Stomach smooth muscle (tissue), 2 donors: Measurements from ENCODE around the gene STON2.
"Not testable (repeated sequence)": the region's sequence is repeated elsewhere in the genome, so short reads cannot be mapped to it uniquely, and the experiment has no call there.

Source experiments
- H3K27ac ChIP-seq: one replicate; pipeline ENCODE4 v1.7.0; 2013; ENCODE audit warnings: mild to moderate bottlenecking, low read length, inconsistent platforms
- H3K27me3 ChIP-seq, 2 donors: one replicate each; pipeline ENCODE4 v1.7.0; 2013; ENCODE audit warnings: low read length in 2 of 2; ENCODE audit not compliant: insufficient read depth in 2 of 2, control insufficient read depth in 1 of 2
- H3K36me3 ChIP-seq, 2 donors: one replicate each; pipeline ENCODE4 v1.7.0; 2013; ENCODE audit warnings: low read length in 2 of 2; ENCODE audit not compliant: control insufficient read depth in 2 of 2, insufficient read depth in 2 of 2
- H3K4me1 ChIP-seq: one replicate; pipeline ENCODE4 v1.7.0; 2013; ENCODE audit warnings: low read length; ENCODE audit not compliant: control insufficient read depth, insufficient read depth
- H3K4me3 ChIP-seq, 2 donors: one replicate each; pipeline ENCODE4 v1.7.0; 2013; ENCODE audit warnings: low read length in 2 of 2
- H3K9ac ChIP-seq, 2 donors: one replicate each; pipeline ENCODE4 v1.7.0; 2013; ENCODE audit warnings: low read length in 2 of 2, mild to moderate bottlenecking in 1 of 2
- H3K9me3 ChIP-seq, 2 donors: one replicate each; pipeline ENCODE4 v1.7.0; 2013; ENCODE audit warnings: low read length in 2 of 2; ENCODE audit not compliant: control insufficient read depth in 2 of 2
- donor health status: healthy.
- donor health status: Pancreatic carcinoma.

Gene STON2

GRCh38 chr14:81246461-81247270 lies 153.5 kb downstream of the STON2 start:
- Histone ChIP-seq H3K4me3 (no peak overlapping the region), H3K9me3 (no peaks in the 10 kb centered on the region), H3K27ac (no peak overlapping the region), H3K36me3 (no peaks in the 10 kb centered on the region), H3K9ac (no peak overlapping the region), H3K4me1 (no peaks in the 10 kb centered on the region), H3K27me3 (no peaks in the 10 kb centered on the region)

GRCh38 chr14:81245771-81246170 lies 154.4 kb downstream of the STON2 start:
- Histone ChIP-seq H3K9ac (no peak overlapping the region), H3K36me3 (no peaks in the 10 kb centered on the region), H3K4me3 (no peak overlapping the region), H3K27ac (no peak overlapping the region), H3K4me1 (no peaks in the 10 kb centered on the region), H3K9me3 (no peaks in the 10 kb centered on the region), H3K27me3 (no peaks in the 10 kb centered on the region)

GRCh38 chr14:81244431-81244830 lies 155.7 kb downstream of the STON2 start:
- not testable (repeated sequence) for H3K36me3 ChIP-seq, H3K27me3 ChIP-seq, H3K9ac ChIP-seq, H3K4me3 ChIP-seq, H3K9me3 ChIP-seq, H3K27ac ChIP-seq, H3K4me1 ChIP-seq

- H3K4me3 ChIP-seq: no peak overlapping the region
- H3K27ac ChIP-seq: no peak overlapping the region
- H3K36me3 ChIP-seq: no peaks in the 10 kb centered on the region
- no peaks in the 10 kb centered on the region for H3K27me3 ChIP-seq
- no peaks in the 10 kb centered on the region for H3K4me1 ChIP-seq
- no peaks in the 10 kb centered on the region for H3K9me3 ChIP-seq
- H3K9ac ChIP-seq: no peak overlapping the region
These were observed 156.6 kb downstream of the STON2 start for GRCh38 chr14:81243499-81243898.

- not testable (repeated sequence) for H3K27me3 ChIP-seq, H3K36me3 ChIP-seq, H3K27ac ChIP-seq, H3K9ac ChIP-seq, H3K4me1 ChIP-seq, H3K9me3 ChIP-seq, H3K4me3 ChIP-seq
These were observed 163.3 kb downstream of the STON2 start for GRCh38 chr14:81236849-81237248.

- Histone ChIP-seq H3K4me1 (no peaks in the 10 kb centered on the region), H3K4me3 (no peak overlapping the region), H3K9me3 (no peaks in the 10 kb centered on the region), H3K9ac (no peak overlapping the region), H3K27me3 (no peaks in the 10 kb centered on the region), H3K36me3 (no peaks in the 10 kb centered on the region), H3K27ac (no peak overlapping the region)
These were observed 164.0 kb downstream of the STON2 start for GRCh38 chr14:81236138-81236537.

- H3K4me3 ChIP-seq: no peak overlapping the region
- H3K36me3 ChIP-seq: no peaks in the 10 kb centered on the region
- no peaks in the 10 kb centered on the region for H3K27me3 ChIP-seq
- no peak overlapping the region for H3K27ac ChIP-seq
- H3K4me1 ChIP-seq: no peaks in the 10 kb centered on the region
- no peak overlapping the region for H3K9ac ChIP-seq
- H3K9me3 ChIP-seq: no peaks in the 10 kb centered on the region
These were observed 165.0 kb downstream of the STON2 start for GRCh38 chr14:81235096-81235495.

- no peaks in the 10 kb centered on the region for H3K36me3 ChIP-seq
- no peaks in the 10 kb centered on the region for H3K9me3 ChIP-seq
- H3K27me3 ChIP-seq: no peaks in the 10 kb centered on the region
- no peak overlapping the region for H3K9ac ChIP-seq
- no peak overlapping the region for H3K4me3 ChIP-seq
- H3K4me1 ChIP-seq: no peaks in the 10 kb centered on the region
- no peak overlapping the region for H3K27ac ChIP-seq
These were observed 165.8 kb downstream of the STON2 start for GRCh38 chr14:81234278-81234677.

- no peak overlapping the region for H3K9ac ChIP-seq
These were observed 166.5 kb downstream of the STON2 start for GRCh38 chr14:81233615-81234014.

GRCh38 chr14:81231540-81231939 lies 168.6 kb downstream of the STON2 start:
- Histone ChIP-seq H3K4me1 (no peaks in the 10 kb centered on the region), H3K9ac (no peak overlapping the region), H3K27ac (no peak overlapping the region), H3K9me3 (no peaks in the 10 kb centered on the region), H3K4me3 (no peak overlapping the region), H3K27me3 (no peaks in the 10 kb centered on the region), H3K36me3 (no peaks in the 10 kb centered on the region)

More at GRCh38 chr14:81233615-81234014, 166.5 kb downstream of the STON2 start:
- H3K36me3 ChIP-seq: no peaks in the 10 kb centered on the region
- no peaks in the 10 kb centered on the region for H3K27me3 ChIP-seq
- no peak overlapping the region for H3K27ac ChIP-seq
- no peaks in the 10 kb centered on the region for H3K4me1 ChIP-seq
- H3K9me3 ChIP-seq: no peaks in the 10 kb centered on the region
- no peak overlapping the region for H3K4me3 ChIP-seq

GRCh38 chr14:81224222-81224621 lies 175.9 kb downstream of the STON2 start:
- Histone ChIP-seq H3K4me3 (no peak overlapping the region), H3K36me3 (no peaks in the 10 kb centered on the region)

More at GRCh38 chr14:81224222-81224621, 175.9 kb downstream of the STON2 start:
- no peak overlapping the region for H3K27ac ChIP-seq
- no peaks in the 10 kb centered on the region for H3K9me3 ChIP-seq
- no peaks in the 10 kb centered on the region for H3K27me3 ChIP-seq
- peaks cover 6% of the 10 kb centered on the region for H3K4me1 ChIP-seq
- no peak overlapping the region for H3K9ac ChIP-seq
